SK-N-SH treated with all-trans-retinoic acid at 6 μM for 48 hours (cell line): ENCODE results near the gene RGS7.

Source experiments
- ATAC-seq: fragments of 200-7000 bp; cut with Tn5 transposase; 3 replicates; pipeline ENCODE4 v1.9.1; 2020; ENCODE audit warnings: mild to moderate bottlenecking, moderate library complexity
- ARNTL ChIP-seq: fragments of 450-650 bp; formaldehyde crosslinking; IDR thresholded peaks from 2 replicates; pipeline ENCODE4 v1.5.0; 2020; ENCODE audit warnings: low read depth, mild to moderate bottlenecking, moderate library complexity, borderline replicate concordance
- BACH2 ChIP-seq: fragments of 250-450 bp; sonication (Bioruptor Pico); IDR thresholded peaks from 2 replicates; pipeline ENCODE4 v1.9.0; 2021; ENCODE audit warnings: mild to moderate bottlenecking, borderline replicate concordance
- CREB5 ChIP-seq: fragments of 250-450 bp; sonication (Bioruptor Pico); IDR thresholded peaks from 2 replicates; pipeline ENCODE4 v1.5.1; 2020; ENCODE audit warnings: low read depth, mild to moderate bottlenecking, moderate library complexity
- CSDC2 ChIP-seq: fragments of 250-450 bp; sonication (Bioruptor Pico); IDR thresholded peaks from 2 replicates; pipeline ENCODE4 v1.5.0; 2020; ENCODE audit warnings: mild to moderate bottlenecking, moderate library complexity
- CSRNP3 ChIP-seq: fragments of 250-450 bp; sonication (Bioruptor Pico); IDR thresholded peaks from 2 replicates; pipeline ENCODE4 v1.5.1; 2021; ENCODE audit warnings: mild to moderate bottlenecking, moderate library complexity
- ESRRG ChIP-seq: fragments of 250-450 bp; sonication (Bioruptor Pico); IDR thresholded peaks from 2 replicates; pipeline ENCODE4 v1.6.1; 2021; ENCODE audit warnings: mild to moderate bottlenecking
- GLIS3 ChIP-seq: fragments of 250-450 bp; sonication (Bioruptor Pico); IDR thresholded peaks from 2 replicates; pipeline ENCODE4 v1.5.0; 2020; ENCODE audit warnings: mild to moderate bottlenecking, moderate library complexity
- ISL1 ChIP-seq: fragments of 250-450 bp; sonication (Bioruptor Pico); IDR thresholded peaks from 2 replicates; pipeline ENCODE4 v2.1.2; 2022; ENCODE audit warnings: mild to moderate bottlenecking, moderate library complexity
- PATZ1 ChIP-seq: fragments of 250-450 bp; sonication (Bioruptor Pico); IDR thresholded peaks from 2 replicates; pipeline ENCODE4 v1.8.0; 2020; ENCODE audit warnings: mild to moderate bottlenecking, moderate library complexity, borderline replicate concordance
- POU6F1 ChIP-seq: fragments of 250-450 bp; sonication (Bioruptor Pico); IDR thresholded peaks from 2 replicates; pipeline ENCODE4 v1.8.0; 2021; ENCODE audit warnings: low read depth, mild to moderate bottlenecking, moderate library complexity, borderline replicate concordance
- PPARA ChIP-seq: fragments of 250-450 bp; sonication (Bioruptor Pico); IDR thresholded peaks from 2 replicates; pipeline ENCODE4 v1.5.0; 2020; ENCODE audit warnings: mild to moderate bottlenecking, borderline replicate concordance
- RARB ChIP-seq: fragments of 250-450 bp; sonication (Bioruptor Pico); IDR thresholded peaks from 2 replicates; pipeline ENCODE4 v1.8.0; 2021; ENCODE audit warnings: mild to moderate bottlenecking, moderate library complexity
- SNAI2 ChIP-seq: fragments of 250-450 bp; sonication (Bioruptor Pico); IDR thresholded peaks from 2 replicates; pipeline ENCODE4 v1.5.0; 2020; ENCODE audit warnings: mild to moderate bottlenecking, moderate library complexity
- TCF4 ChIP-seq: fragments of 250-450 bp; sonication (Bioruptor Pico); IDR thresholded peaks from 2 replicates; pipeline ENCODE4 v1.8.0; 2021; ENCODE audit warnings: mild to moderate bottlenecking, moderate library complexity, borderline replicate concordance
- TOX ChIP-seq: fragments of 250-450 bp; sonication (Bioruptor Pico); IDR thresholded peaks from 2 replicates; pipeline ENCODE4 v1.8.0; 2021; ENCODE audit warnings: mild to moderate bottlenecking, moderate library complexity, borderline replicate concordance
- TSHZ2 ChIP-seq: fragments of 250-450 bp; sonication (Bioruptor Pico); IDR thresholded peaks from 2 replicates; pipeline ENCODE4 v1.5.0; 2020; ENCODE audit warnings: mild to moderate bottlenecking, moderate library complexity
- ZC3H10 ChIP-seq: fragments of 250-450 bp; sonication (Bioruptor Pico); IDR thresholded peaks from 2 replicates; pipeline ENCODE4 v1.5.1; 2021; ENCODE audit warnings: mild to moderate bottlenecking, moderate library complexity
- ZFP30 ChIP-seq: fragments of 450-650 bp; formaldehyde crosslinking; IDR thresholded peaks from 2 replicates; pipeline ENCODE4 v1.5.0; 2022; ENCODE audit warnings: mild to moderate bottlenecking, moderate library complexity
- ZNF8 ChIP-seq: fragments of 450-650 bp; formaldehyde crosslinking; IDR thresholded peaks from 2 replicates; pipeline ENCODE4 v1.5.0; 2020; ENCODE audit warnings: mild to moderate bottlenecking, moderate library complexity

The RGS7 gene

GRCh38 chr1:241212628-241213027, 144.4 kb downstream of the RGS7 start:
- no peak for ATAC-seq
- TF ChIP-seq POU6F1 (CRISPR knock-in tag) (no peak), SNAI2 (no peak), ZNF8 (CRISPR knock-in tag) (no peak), GLIS3 (no peak)

- TF ChIP-seq CREB5 (CRISPR knock-in tag) (no peak), ZC3H10 (CRISPR knock-in tag) (no peak), RARB (CRISPR knock-in tag) (no peak), CSDC2 (CRISPR knock-in tag) (no peak), TCF4 (CRISPR knock-in tag) (0 out of 2 replicates have a peak, but pooled peaks have one; percentile 26), GLIS3 (no peak)
- no peak for ATAC-seq
These were observed 148.1 kb downstream of the RGS7 start for GRCh38 chr1:241208910-241209379.

- no peak for TF ChIP-seq POU6F1 (CRISPR knock-in tag)
- no peak for TF ChIP-seq TSHZ2 (CRISPR knock-in tag)
- TF ChIP-seq PATZ1 (CRISPR knock-in tag) = no peak
- no peak for TF ChIP-seq GLIS3
- TF ChIP-seq BACH2 (CRISPR knock-in tag) = no peak
- no peak for TF ChIP-seq PPARA (CRISPR knock-in tag)
- TF ChIP-seq ZFP30 = no peak
- no peak for TF ChIP-seq TCF4 (CRISPR knock-in tag)
- no peak for TF ChIP-seq CSRNP3 (CRISPR knock-in tag)
- no peak for TF ChIP-seq ZC3H10 (CRISPR knock-in tag)
- no peak for TF ChIP-seq ISL1 (CRISPR knock-in tag)
- no peak for TF ChIP-seq ARNTL (CRISPR knock-in tag)
- no peak for TF ChIP-seq TOX (CRISPR knock-in tag)
- TF ChIP-seq ESRRG = no peak
- no peak for TF ChIP-seq CREB5 (CRISPR knock-in tag)
- ATAC-seq = no peak
These were observed 153.2 kb downstream of the RGS7 start for GRCh38 chr1:241203817-241204216.
